ENCODE measurements around the gene RPL36. TPM values are rescaled to one million over a fixed set of nuclear protein-coding genes. Genes with fewer than 3 reads are reported as not detected.
"Not testable (repeated sequence)": the region's sequence is repeated elsewhere in the genome, so short reads cannot be mapped to it uniquely, and the experiment has no call there.

RPL36 gene
- polyA plus RNA-seq, 4 donors, result 484 to 769 (median 619) TPM

DNA sequence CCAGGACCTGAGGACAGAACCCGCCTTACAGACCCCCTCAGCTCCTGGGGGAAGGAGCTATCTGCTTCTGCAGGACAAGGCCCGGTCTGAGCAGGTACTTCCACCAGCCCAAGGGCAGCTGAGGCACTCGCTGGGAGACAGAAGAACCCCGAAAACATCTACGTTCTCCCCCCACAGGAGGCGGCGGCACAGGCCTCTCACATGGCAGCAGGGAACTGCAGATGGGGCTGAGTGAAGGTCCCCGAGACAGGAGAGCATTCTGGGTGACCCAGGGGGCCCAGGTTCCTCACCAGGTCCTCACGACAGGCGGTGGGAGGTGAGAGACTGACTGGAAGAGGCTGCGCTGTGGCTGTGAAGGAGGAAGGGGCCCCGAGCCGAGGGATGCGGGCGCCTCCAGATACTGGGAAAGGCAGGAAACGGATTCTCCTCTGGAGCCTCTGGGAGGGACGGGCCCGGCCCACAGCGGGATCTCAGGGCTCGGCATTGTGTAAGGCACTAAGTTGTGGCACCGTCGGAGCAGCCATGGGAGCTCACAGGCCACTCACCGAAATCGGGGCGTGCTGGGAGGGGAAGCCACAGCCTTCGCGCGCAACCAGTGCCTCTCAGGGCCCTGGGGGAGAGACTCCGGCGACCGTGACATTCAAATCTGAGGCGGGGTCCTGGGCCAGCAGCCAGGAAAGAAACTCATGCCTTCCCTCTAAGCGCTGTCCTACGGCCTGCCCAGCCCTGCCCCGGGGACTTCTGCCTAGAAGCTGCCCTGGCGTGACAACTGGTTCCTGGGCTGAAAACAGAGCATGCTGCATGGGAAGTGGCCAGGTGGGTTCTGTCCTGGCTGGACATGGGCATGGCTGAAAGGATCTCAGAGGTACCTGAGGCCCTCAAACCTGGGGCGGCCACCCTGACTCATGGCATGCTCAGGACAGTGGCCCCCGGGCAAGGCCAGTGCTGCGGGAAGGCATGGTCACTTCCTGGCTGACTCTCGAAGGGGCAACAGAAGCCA, 14.0 kb downstream of the RPL36 start:
- DNase-seq (ENCODE audit: low read depth in 4 of 4, low spot score in 3 of 4), result no peak

DNA sequence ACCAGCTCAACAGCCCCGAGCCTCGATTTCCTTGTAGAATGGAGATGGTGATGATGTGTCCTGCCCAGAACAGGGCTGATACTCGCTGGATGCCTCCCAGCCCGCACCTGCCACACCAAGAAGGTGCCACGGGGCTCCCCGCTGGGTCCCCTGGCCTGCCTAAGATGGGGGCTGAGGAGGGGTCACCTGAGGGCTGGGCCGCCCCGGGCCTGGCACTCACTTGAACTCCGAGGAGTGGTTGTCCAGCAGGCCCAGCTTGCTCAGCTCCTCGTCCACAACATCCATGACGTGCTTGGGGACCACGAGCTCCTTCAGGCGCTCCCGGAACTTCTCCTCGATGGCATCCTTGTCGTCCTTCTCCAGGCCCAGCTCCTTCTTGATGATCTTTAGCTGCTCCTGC, 15.5 kb downstream of the RPL36 start:
- DNase-seq (ENCODE audit: low read depth in 4 of 4, low spot score in 3 of 4), result no peak

DNA sequence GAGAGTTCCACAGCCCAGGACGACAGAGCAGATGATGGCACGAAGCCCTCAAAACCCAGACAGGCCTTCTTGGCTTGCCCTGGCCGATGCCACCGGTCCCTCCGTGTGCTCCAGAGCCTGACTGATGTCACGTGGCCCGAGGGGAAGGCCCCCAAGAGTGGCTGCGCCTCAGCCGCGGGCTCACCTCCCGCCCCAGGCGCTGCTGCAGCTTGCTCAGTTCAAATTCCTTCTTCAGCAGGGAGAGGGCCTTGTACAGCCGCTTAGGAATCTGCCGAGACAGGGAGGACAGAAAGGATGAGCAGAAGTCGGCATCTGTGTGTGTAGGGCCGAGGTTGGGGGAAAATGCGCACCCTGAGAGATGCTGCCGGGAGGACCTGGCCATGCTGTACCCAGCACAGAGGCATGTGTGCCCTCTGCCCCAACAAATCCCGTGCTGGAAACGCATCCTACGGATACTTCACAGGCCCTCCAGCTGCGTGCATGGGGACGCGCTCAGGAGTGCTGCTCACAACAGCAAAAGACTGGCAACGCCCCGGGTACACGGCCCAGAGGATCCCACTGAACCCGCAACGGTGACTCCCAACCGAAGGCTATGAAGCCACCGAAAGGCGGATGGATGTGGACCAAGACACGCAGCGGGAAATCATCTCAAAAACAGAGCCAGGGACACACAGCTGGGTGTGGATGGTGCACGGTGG, 16.9 kb downstream of the RPL36 start:
- DNase-seq (ENCODE audit: low read depth in 4 of 4, low spot score in 3 of 4), result no peak

DNA sequence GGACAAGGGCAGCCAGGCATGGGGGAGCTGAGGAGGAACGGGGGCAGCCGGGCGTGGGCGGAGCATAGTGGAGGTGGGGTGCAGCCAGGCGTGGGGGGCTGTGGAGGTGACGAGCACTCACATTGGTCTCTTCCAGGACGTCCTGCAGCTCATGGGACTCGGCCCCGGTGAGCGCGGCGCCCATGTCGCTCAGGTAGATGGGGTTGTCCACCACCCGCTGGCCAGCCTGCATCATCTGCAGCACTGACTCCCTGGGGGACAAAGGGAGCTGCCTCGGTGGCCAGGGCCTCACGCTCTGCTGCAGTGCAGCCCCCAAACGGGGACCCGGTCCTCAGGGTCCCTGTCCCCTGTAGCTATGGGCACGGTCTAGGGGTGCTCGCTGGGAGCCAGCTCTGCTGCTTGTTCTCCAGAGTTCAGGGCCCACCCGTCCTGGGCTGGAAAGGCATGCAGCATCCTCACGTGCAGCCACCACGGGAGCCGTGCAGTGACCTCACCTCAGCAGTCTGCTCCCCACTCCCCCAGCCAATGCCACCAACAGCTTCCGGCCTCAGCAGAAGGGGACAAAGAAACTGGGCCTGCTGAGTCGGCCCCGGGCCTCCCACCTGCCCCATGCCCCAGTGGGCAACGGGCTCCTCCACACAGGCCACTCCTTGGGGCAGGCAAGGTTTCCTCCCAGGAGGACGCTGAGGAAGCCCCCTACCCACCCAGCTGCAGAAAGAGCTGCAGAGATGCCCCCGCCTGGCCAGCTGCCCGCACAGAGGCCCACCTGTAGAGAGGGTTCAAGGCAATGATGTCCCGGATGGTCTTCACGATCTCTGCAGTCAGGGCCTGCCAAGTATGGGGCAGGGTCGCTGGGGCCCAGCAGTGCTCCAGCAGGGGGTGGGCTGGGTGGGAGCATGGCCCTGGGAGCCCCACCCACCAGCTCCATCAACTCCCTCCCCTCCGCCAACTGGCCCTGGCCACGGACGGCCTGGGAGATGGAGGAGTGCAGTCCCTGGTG, 17.8 kb downstream of the RPL36 start:
- DNase-seq (ENCODE audit: low read depth in 4 of 4, low spot score in 3 of 4), result no peak

DNA sequence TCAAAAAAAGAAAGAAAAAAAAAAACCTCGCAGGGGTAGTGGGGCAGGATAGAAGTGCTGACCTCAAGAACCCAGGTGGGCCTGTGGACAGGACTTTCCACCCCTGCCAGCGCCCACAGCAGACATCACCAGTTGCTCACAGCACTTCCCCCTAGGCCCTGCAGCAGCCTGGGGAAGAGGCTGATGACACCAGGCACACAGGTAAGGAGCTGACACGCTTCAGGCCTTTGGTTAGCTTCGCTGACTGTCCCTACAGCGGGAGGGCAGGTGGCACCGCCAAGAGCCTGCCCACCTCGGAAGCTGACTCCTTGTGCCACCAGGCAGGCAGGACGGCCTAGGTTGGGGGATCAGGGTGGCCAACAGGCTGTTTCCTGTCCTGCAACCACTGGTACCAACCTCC, 20.9 kb downstream of the RPL36 start:
- no peak for DNase-seq (ENCODE audit: low read depth in 4 of 4, low spot score in 3 of 4)

DNA sequence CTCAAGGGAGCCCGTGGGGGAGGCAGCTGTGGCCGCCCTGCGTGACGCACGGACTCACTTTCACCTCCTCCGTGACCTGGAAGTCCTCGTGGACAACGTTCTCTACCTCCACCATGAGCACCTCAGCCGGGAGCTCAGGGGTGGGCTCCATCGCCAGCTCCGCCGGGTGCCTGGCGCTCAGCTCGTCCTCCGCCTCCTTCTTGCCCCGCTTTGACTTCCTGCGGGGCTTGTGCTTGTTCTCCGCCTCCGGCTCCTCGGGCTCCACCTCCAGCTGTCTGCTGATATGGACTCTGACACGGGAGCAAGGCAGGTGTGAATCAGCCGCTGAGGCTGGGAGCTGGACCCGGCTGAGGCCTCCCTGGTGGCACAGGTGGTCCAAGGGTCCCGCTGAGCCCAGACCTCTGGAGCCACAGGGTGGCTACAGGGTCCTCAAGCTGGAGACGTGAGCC, 21.6 kb downstream of the RPL36 start:
- no peak for DNase-seq (ENCODE audit: low read depth in 4 of 4, low spot score in 3 of 4)

DNA sequence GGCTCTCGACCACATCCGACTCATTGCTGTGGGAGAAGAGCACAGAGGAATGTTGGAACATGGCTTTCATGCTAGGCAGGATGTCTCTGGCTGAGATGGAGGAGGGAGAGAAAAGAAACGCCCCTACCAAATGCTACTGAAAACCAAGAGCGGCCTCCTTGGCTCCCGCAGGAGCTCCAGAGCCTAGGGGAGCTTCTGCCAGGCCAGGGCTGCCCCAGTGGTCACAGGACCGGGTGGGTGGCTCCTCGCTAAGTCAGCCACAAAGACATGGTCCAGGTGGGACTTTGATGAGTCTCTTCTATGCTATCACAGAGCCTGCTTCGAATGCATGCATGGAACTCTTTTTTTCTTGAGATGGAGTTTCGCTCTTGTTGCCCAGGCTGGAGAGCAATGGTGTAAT, 23.1 kb downstream of the RPL36 start:
- no peak for DNase-seq (ENCODE audit: low read depth in 4 of 4, low spot score in 3 of 4)

DNA sequence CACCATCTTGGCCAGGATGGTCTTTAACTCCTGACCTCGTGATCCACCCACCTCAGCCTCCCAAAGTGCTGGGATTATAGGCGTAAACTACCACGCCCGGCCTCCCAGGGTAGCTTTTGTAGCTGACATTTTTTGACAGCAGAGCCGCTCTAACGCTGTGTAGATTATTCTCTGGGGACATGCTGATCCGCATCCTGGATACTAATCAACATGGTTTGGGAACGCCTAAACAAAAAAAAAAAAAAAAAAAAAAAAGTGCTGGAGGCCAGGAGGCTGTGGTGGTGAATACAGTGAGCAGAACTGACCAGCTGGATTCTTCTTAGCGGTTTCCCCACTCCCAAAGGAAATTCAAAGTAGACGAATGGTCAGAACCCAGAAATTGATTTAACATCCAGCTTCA, 24.7 kb downstream of the RPL36 start:
- no peak for DNase-seq (ENCODE audit: low read depth in 4 of 4, low spot score in 3 of 4)

DNA sequence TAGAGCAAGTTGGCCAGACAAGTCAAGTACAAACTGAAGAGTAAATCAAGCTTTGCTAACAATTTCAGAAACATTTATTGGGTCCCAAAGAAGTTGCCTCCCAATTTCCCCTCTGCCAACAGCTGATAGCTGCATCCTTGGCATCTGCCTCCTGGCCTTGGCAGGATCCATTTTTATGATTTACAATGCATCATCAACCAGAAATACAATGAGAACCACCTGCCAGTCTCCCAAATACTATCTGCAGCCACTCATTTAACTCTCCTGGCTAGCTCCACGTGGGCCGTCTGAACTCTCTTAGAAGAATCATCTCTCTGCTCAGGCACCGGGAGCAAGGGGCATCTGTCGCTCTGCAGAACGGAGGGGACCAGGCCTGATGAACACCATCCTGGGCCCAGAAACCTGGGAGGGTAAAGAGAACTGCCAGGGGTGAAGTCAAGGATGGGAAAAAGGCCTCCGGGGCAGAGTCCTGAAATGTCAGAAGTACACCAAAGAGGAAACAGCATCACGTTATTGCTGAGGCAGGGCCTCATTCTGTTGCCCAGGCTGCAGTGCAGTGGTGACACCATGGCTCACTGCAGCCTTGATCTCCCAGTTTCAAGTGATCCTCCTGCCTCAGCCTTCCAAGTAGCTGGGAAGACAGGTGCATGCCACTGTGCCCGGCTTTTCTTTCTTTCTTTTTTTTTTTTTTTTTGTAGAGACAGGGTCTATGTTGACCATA, 27.3 kb downstream of the RPL36 start:
- DNase-seq (ENCODE audit: low read depth in 4 of 4, low spot score in 3 of 4), result no peak

DNA sequence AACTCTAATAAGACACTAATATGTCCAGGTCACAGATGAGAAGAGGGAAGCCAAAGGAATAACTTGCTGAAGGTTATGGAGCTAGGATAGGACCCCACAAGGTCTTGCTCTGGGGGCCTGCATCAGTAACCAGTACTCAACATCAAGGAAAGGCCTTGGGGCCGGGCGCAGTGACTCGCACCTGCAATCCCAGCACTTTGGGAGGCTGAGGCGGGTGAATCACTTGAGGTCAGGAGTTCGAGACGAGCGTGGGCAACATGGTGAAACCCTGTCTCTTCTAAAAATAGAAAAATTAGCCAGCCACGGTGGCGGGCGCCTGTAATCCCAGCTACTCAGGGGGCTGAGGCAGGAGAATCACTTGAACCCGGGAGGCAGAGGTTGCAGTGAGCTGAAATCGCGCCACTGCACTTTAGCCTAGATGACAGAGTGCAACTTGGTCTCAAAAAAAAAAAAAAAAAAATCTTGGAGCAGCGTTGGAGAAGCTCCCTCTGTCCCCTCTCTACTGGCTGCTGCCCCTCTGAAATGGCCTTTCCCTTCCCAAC, 28.0 kb downstream of the RPL36 start:
- no peak for DNase-seq (ENCODE audit: low read depth in 4 of 4, low spot score in 3 of 4)

DNA sequence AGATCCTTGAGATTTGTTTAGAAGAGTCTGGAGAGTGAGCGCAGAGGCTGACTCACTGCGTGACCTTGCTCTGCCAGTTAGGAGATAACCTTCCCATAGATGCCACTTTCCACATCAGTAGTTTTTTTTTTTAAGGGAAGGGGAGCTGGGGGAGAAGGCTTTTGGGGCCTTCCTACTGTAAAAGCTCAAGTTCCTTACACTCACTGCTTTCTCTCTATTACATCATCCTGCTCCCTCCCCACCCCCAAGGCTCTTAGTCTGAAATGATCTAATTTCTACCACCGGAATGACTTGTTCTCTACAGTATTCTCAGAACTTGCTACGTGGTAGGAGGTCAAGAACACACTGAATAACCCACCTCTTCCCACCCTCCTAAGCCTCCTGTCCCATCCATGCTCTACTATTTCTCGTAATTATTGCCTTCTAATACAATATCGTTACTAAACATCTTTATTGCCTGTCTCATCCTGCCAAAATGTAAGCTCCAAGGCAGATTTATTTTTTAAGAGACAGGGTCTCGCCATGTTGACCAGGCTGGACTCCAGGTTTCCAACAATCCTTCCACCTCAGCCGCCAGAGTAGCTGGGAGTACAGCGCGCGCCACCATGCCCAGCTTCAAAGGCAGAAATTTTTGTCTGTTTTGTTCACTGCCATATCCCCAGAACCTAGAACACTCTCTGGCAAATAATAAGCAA, 28.6 kb downstream of the RPL36 start:
- DNase-seq (ENCODE audit: low read depth in 4 of 4, low spot score in 3 of 4), result no peak

DNA sequence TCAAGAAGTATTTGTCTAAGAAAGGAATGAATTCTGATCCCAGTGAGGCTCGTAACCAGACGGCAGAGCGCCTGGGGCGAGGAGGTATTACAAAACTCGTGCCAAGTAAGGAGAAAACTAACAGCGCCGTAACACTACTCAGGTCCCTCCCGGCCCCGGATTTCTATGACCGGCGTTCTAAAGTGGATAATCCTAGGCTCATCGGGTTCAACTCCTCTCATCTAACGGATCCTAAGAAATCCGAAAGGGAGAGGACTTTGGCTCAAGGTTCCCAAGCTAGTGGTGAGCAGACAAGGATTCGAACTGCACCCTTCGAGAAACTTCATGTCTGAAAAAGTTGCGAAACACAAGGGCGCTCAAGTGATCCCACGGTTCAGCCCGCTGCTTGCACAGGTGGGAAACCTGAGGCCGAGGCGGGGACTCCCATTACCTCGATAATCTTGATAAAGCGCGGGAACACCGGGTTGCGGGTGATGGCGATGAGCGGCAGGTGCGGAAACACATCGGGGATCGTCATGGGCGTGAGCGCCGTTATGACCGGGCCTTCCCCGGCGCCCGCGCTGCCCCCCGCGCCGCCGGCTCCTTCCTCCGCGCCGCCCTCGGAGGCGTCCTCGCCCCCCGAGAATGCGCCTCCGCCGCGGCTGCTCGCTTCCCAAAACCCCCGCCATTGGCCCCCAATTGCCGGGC, 29.3 kb downstream of the RPL36 start:
- DNase-seq (ENCODE audit: low read depth in 4 of 4, low spot score in 3 of 4), result no peak

DNA sequence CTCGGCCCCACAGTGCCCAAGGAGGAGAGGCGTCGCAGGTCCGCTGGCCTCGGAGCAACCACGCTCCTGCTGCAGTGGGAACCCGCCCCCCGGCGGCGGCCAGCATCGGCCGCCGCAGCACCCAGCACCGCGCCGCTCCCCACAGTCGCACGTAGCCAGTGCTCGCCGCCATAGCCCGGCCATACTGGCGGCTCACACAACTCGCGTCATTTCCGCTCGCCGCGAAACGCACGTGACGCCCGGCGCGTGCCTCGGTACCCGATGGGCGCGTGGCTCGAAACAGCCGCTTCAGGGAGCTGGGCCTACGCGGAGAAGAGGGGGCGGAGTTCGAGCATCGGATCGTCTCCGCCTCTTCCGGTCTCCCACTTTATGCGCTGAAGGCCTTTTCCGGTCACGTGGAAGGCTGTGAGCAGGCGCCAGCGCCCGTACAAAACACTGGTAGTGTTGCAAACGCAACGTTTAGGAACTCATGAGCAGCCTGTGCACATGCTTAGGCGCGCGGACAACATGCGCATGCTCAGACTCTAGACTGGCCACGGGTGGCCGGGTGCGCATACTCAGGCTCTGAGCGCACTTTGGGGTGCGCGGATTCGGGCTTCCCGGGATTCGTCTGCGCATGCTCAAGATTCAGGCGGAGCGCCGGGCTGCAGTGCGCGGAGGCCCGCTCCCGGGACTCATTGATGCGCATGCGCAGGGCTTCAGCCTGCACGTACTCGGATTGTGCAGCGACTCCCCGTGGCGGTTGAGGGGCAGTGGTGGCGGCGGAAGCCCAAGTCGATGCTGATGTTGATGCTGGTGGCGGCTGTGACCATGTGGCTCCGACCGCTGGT, 30.1 kb downstream of the RPL36 start, which contains the start of the genes CATSPERD and LONP1:
Gene CATSPERD, plus strand, starts transcription at position 677 of the 830 bp plus-strand sequence. Its CDS starts 101 bp downstream, at position 778.
Gene LONP1, minus strand, starts transcription at position 186 of the 830 bp plus-strand sequence. Its CDS starts 14 bp downstream, at position 172.
- peak; percentile 96 to 99 (median 98) for DNase-seq (ENCODE audit: low read depth in 4 of 4, low spot score in 3 of 4)

DNA sequence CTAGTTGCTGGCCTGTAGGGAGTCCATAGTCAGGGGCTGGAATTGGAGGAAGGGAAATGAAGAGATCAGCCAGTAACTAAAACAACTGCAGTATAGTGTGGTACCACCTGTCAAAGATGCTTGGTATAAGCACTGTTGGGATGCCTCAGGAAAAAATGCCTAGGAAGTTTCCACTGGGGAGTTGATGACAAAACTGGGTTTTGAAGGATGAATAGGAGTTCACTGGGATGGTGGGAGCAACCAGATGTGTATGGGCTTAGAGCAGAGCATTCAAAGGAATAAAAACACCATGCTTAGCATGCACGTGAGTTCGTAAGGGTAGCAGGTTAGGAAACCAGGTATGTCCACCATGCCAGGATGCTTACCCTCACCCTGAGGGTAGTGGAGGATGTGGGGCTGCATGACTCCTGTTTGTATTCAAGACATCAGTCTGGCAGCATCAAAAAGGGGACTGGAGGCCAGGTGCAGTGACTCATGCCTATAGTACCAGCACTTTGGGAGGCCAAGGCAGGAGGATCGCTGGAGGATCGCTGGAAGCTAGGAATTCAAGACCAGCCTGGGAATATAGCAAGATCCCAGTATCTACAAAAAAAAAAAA, 37.5 kb downstream of the RPL36 start:
- DNase-seq (ENCODE audit: low read depth in 4 of 4, low spot score in 3 of 4), result no peak

DNA sequence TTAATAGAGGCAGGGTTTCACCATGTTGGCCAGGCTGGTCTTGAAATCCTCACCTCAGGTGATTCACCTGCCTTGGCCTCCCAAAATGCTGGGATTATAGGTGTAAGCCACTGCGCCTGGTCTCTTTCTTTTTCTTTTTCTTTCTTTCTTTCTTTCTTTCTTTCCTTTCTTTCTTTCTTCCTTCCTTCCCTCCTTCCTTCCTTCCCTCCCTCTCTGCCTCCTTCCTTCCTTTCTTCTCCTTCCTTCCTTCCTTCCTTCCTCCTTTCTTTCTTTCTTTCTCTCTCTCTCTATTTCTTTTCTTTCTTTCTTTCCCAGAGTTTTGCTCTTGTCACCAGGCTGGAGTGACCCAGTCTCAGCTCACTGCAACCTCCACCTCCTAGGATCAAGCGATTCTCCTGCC, 43.1 kb downstream of the RPL36 start:
- not testable (repeated sequence) for DNase-seq (ENCODE audit: low read depth in 4 of 4, low spot score in 3 of 4)

DNA sequence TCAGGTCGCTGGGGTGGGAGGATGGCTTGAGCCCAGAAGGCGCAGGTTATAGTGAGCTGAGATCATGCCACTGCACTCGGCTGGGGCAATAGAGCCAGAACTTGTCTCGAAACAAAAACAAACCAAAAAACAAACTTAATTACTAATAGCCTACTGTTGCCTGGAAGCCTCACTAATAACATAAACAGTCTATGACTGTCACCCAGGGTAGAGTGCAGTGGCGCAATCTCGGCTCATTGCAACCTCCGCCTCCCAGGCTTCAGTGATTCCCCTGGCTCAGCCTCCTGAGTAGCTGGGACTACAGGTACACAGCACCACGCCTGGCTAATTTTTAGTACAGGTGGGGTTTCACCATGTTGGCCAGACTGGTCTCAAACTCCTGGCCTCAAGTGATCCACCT, 48.3 kb downstream of the RPL36 start:
- DNase-seq (ENCODE audit: low read depth in 4 of 4, low spot score in 3 of 4), result no peak
